IMR-90 (cell line): ENCODE measurements around the gene NIPAL4. TPM values are rescaled to one million over a fixed set of nuclear protein-coding genes. Genes with fewer than 3 reads are reported as not detected.

Experiments used
- ATAC-seq: fragments of 200-7000 bp; cut with Tn5 transposase; 2 replicates; pipeline ENCODE4 v1.9.1; 2020; ENCODE audit warnings: low read depth, mild to moderate bottlenecking, moderate library complexity
- BruUV-seq: library from RNA; stranded (reverse); fragments of 400-500 nt; replicated peaks from 2 replicates; lab custom pipeline; 2021; lab: Mats Ljungman, UMichigan
- CTCF ChIA-PET: fragments of 300-600 bp; formaldehyde crosslinking; extraction: SDS; loops from one replicate; lab custom pipeline; 2021; ENCODE audit warnings: antibody characterized with exemption; lab: Yijun Ruan, JAX
- POLR2A ChIA-PET: fragments of 300-600 bp; sonication (Branson Sonifier 250); formaldehyde crosslinking; loops from one replicate; lab custom pipeline; 2022; ENCODE audit warnings: antibody characterized with exemption; ENCODE audit not compliant: unreplicated experiment; lab: Charles Lee
- DNase-seq: peaks from one replicate; pipeline ENCODE4 v3.0.0; 2013
- H2AFZ ChIP-seq: replicated peaks from 2 replicates; pipeline ENCODE3; 2013; ENCODE audit warnings: low read length, mild to moderate bottlenecking; ENCODE audit not compliant: poor library complexity
- H2AK5ac ChIP-seq: 2 replicates; pipeline ENCODE4 v1.6.1; 2013; ENCODE audit warnings: low read depth, low read length, inconsistent platforms
- H2AK9ac ChIP-seq: replicated peaks from 2 replicates; pipeline ENCODE3; 2013; ENCODE audit warnings: mild to moderate bottlenecking, low read depth, low read length, moderate library complexity; ENCODE audit not compliant: poor library complexity
- H2BK120ac ChIP-seq: 2 replicates; pipeline ENCODE4 v1.6.1; 2013; ENCODE audit warnings: low read depth, low read length, inconsistent platforms
- H2BK15ac ChIP-seq: 3 replicates; pipeline ENCODE4 v1.6.1; 2013; ENCODE audit warnings: low read depth, low read length, inconsistent platforms
- H2BK20ac ChIP-seq: 2 replicates; pipeline ENCODE4 v1.6.1; 2013; ENCODE audit warnings: low read depth, mild to moderate bottlenecking, inconsistent platforms, low read length, moderate library complexity
- H2BK5ac ChIP-seq: 2 replicates; pipeline ENCODE4 v1.6.1; 2013; ENCODE audit warnings: mild to moderate bottlenecking, low read depth, low read length, inconsistent platforms; ENCODE audit not compliant: poor library complexity, severe bottlenecking
- H3K14ac ChIP-seq: replicated peaks from 2 replicates; pipeline ENCODE4 v1.6.1; 2013; ENCODE audit warnings: low read depth, low read length, inconsistent platforms
- H3K18ac ChIP-seq: 2 replicates; pipeline ENCODE4 v1.6.1; 2013; ENCODE audit warnings: low read depth, low read length, control low read depth
- H3K23ac ChIP-seq: 2 replicates; pipeline ENCODE4 v1.6.1; 2013; ENCODE audit warnings: low read depth, low read length, inconsistent platforms
- H3K27ac ChIP-seq: 2 replicates; pipeline ENCODE4 v1.5.1; 2013; ENCODE audit warnings: mild to moderate bottlenecking, control low read depth, low read length; ENCODE audit not compliant: insufficient read depth
- H3K27me3 ChIP-seq: 2 replicates; pipeline ENCODE4 v1.6.1; 2013; ENCODE audit warnings: low read length; ENCODE audit not compliant: control insufficient read depth, insufficient read depth
- H3K36me3 ChIP-seq: 2 replicates; pipeline ENCODE4 v1.6.1; 2013; ENCODE audit warnings: low read length, mixed read lengths; ENCODE audit not compliant: control insufficient read depth, insufficient read depth
- H3K4ac ChIP-seq: 2 replicates; pipeline ENCODE4 v1.6.1; 2013; ENCODE audit warnings: low read depth, low read length, inconsistent platforms
- H3K4me1 ChIP-seq: 2 replicates; pipeline ENCODE4 v1.6.1; 2013; ENCODE audit warnings: low read length, mixed read lengths; ENCODE audit not compliant: control insufficient read depth, insufficient read depth
- H3K4me2 ChIP-seq: 2 replicates; pipeline ENCODE4 v1.6.1; 2013; ENCODE audit warnings: low read depth, mild to moderate bottlenecking, control low read depth, low read length, moderate library complexity
- H3K4me3 ChIP-seq: 2 replicates; pipeline ENCODE4 v1.5.1; 2013; ENCODE audit warnings: low read depth, mild to moderate bottlenecking, control low read depth, low read length, moderate library complexity; ENCODE audit not compliant: insufficient read depth
- H3K56ac ChIP-seq: 2 replicates; pipeline ENCODE4 v1.6.1; 2013; ENCODE audit warnings: low read length, inconsistent platforms; ENCODE audit not compliant: insufficient read depth; ENCODE audit errors: extremely low read depth
- H3K79me1 ChIP-seq, 2 experiments: 2 replicates each; pipeline ENCODE4 v1.6.1; 2013; ENCODE audit warnings: low read length in 2 of 2, inconsistent platforms in 1 of 2, low read depth in 1 of 2
- H3K9ac ChIP-seq: 2 replicates; pipeline ENCODE4 v1.6.1; 2013; ENCODE audit warnings: low read depth, low read length, control low read depth
- H3K9me1 ChIP-seq: 2 replicates; pipeline ENCODE4 v1.6.1; 2013; ENCODE audit warnings: low read length, inconsistent platforms; ENCODE audit not compliant: insufficient read depth
- H3K9me3 ChIP-seq: 2 replicates; pipeline ENCODE4 v1.6.1; 2013; ENCODE audit warnings: low read length; ENCODE audit not compliant: control insufficient read depth, insufficient read depth
- H4K20me1 ChIP-seq: 2 replicates; pipeline ENCODE4 v1.6.1; 2013; ENCODE audit warnings: low read length, inconsistent platforms; ENCODE audit not compliant: insufficient read depth
- H4K5ac ChIP-seq: 2 replicates; pipeline ENCODE4 v1.6.1; 2013; ENCODE audit warnings: mild to moderate bottlenecking, low read depth, low read length, control low read depth
- H4K8ac ChIP-seq, 2 experiments: 2 replicates each; pipeline ENCODE4 v1.6.1; 2013; ENCODE audit warnings: low read depth in 2 of 2, low read length in 2 of 2, control low read depth in 1 of 2, inconsistent platforms in 1 of 2
- H4K91ac ChIP-seq: 2 replicates; pipeline ENCODE4 v1.6.1; 2013; ENCODE audit warnings: low read depth, low read length, inconsistent platforms; ENCODE audit not compliant: insufficient read depth
- BHLHE40 ChIP-seq: fragments of 150-350 bp; IDR thresholded peaks from 2 replicates; pipeline ENCODE4 v1.6.1; 2016; ENCODE audit warnings: mild to moderate bottlenecking, low read depth, low read length
- MAFK ChIP-seq: IDR thresholded peaks from 2 replicates; pipeline ENCODE4 v1.6.1; 2012; ENCODE audit warnings: low read depth, low read length, improper control_type of control experiment
- MXI1 ChIP-seq: IDR thresholded peaks from 2 replicates; pipeline ENCODE4 v1.6.1; 2012; ENCODE audit warnings: low read depth, mild to moderate bottlenecking, low read length, moderate library complexity, borderline replicate concordance
- RCOR1 ChIP-seq: IDR thresholded peaks from 2 replicates; pipeline ENCODE4 v1.6.1; 2012; ENCODE audit warnings: mild to moderate bottlenecking, low read length, improper control_type of control experiment; ENCODE audit not compliant: insufficient replicate concordance
- RFX5 ChIP-seq: IDR thresholded peaks from 2 replicates; pipeline ENCODE4 v1.8.0; 2012; ENCODE audit warnings: low read depth, mild to moderate bottlenecking, low read length, moderate library complexity
- WGBS, 2 experiments: methylation state at CpG; one replicate each; pipeline versions ENCODE4 v1.1.5 to v1.1.7; 2013; ENCODE audit warnings: missing lambda C conversion rate in 2 of 2; ENCODE audit not compliant: insufficient read length in 1 of 2; ENCODE audit errors: extremely low coverage in 2 of 2; 5-methylcytosine and 5-hydroxymethylcytosine counted together
- dilution Hi-C: fragments of 300-500 bp; cut with HindIII; formaldehyde crosslinking; loops from one replicate; pipeline ENCODE4 v1.14.3; 2018; ENCODE audit warnings: low sequenced_read_pairs; ENCODE audit not compliant: unreplicated experiment
- in situ Hi-C: fragments of 300-500 bp; cut with MboI; formaldehyde crosslinking; loops from 3 replicates; pipeline ENCODE4 v1.14.3; 2019; ENCODE audit warnings: low sequenced_read_pairs, inconsistent platforms, mixed read lengths
- intact Hi-C: fragments of 100-400 bp; cut with micrococcal nuclease; formaldehyde crosslinking; loops from 2 replicates; pipeline ENCODE4 v1.10.0; 2022
- polyA plus RNA-seq, 3 experiments: library from polyadenylated mRNA; depleted of rRNA; stranded (reverse); fragments of >200 nt; gene quantifications; 2 replicates each; pipeline ENCODE4 v1.2.3, GENCODE V29; 2012; ENCODE audit warnings: low replicate concordance in 1 of 3
- total RNA-seq: library from RNA; depleted of rRNA; stranded (reverse); fragments of >200 nt; gene quantifications from 2 replicates; pipeline ENCODE4 v1.2.3, GENCODE V29; 2012
- TF ChIP-seq, protein P1 (sequence below): fragments of 150-350 bp; IDR thresholded peaks from 2 replicates; pipeline ENCODE4 v1.6.1; 2017; ENCODE audit warnings: mild to moderate bottlenecking, antibody characterized with exemption, low read length, low read depth
- TF ChIP-seq, protein P2 (sequence below): conservative IDR thresholded peaks from 2 replicates; pipeline ENCODE4 v1.5.1; 2012; ENCODE audit warnings: mild to moderate bottlenecking, low read depth, low read length, improper control_type of control experiment

Gene NIPAL4
- total and polyA plus RNA-seq, 2 of the 4 experiments (the other 2 are of a cell fraction): 0.18 to 0.39 TPM

DNA sequence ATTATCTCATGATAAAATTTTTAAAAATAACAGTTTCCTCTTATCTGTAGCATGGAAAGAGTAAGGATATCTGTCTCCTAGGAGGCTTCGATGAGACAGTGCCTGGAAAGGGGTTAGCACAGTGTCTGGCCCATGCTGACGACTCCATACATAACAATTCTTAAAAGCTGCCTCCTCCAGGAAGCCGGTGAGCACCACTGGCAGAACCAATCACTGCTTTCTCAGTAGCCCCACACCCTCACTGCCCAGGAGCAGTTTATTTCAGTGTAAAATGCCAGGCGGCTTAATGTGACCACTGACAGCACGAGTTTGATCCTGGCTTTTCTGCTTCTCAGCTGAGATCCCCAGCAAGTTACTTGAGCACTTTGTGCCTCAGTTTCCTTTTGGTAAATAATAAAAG, 1.2 kb upstream of the NIPAL4 start:
- H3K9me1 ChIP-seq: peaks cover 10% of the 10 kb centered on the region
- WGBS, 2 experiments: 60% methylated on average over 1 of the region's 5 CpGs; no CpG with 5 or more reads in 1 of the 2 experiments
- intact Hi-C loops: no loop called here
- H3K27ac ChIP-seq: no peak overlapping the region
- H3K14ac ChIP-seq: no peak overlapping the region
- CTCF ChIA-PET: no interaction called here
- H2AFZ ChIP-seq: no peak overlapping the region
- no peaks in the 10 kb centered on the region for H3K9me3 ChIP-seq
- DNase-seq (no peak), ATAC-seq (no peak)
- POLR2A ChIA-PET: no interaction called here
- H2BK20ac ChIP-seq: no peak overlapping the region
- no peak overlapping the region; the same call in 1 of the 2 replicates for H3K23ac ChIP-seq
- H3K4me1 ChIP-seq: peaks cover 4% of the 10 kb centered on the region; the same call in 1 of the 2 replicates
- no peak overlapping the region for H4K8ac ChIP-seq
- in situ Hi-C loops: no loop called here
- H4K5ac ChIP-seq: no peak overlapping the region
- no peak overlapping the region for H2AK5ac ChIP-seq
- no peak overlapping the region for H2BK15ac ChIP-seq
- no peaks in the 10 kb centered on the region for H4K20me1 ChIP-seq
- H3K4me2 ChIP-seq: no peak overlapping the region
- TF ChIP-seq MXI1 (no peak), BHLHE40 (no peak), RFX5 (no peak), RCOR1 (no peak), MAFK (no peak)
- TF ChIP-seq, protein P1, sequence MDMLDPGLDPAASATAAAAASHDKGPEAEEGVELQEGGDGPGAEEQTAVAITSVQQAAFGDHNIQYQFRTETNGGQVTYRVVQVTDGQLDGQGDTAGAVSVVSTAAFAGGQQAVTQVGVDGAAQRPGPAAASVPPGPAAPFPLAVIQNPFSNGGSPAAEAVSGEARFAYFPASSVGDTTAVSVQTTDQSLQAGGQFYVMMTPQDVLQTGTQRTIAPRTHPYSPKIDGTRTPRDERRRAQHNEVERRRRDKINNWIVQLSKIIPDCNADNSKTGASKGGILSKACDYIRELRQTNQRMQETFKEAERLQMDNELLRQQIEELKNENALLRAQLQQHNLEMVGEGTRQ: no peak
- TF ChIP-seq, protein P2, sequence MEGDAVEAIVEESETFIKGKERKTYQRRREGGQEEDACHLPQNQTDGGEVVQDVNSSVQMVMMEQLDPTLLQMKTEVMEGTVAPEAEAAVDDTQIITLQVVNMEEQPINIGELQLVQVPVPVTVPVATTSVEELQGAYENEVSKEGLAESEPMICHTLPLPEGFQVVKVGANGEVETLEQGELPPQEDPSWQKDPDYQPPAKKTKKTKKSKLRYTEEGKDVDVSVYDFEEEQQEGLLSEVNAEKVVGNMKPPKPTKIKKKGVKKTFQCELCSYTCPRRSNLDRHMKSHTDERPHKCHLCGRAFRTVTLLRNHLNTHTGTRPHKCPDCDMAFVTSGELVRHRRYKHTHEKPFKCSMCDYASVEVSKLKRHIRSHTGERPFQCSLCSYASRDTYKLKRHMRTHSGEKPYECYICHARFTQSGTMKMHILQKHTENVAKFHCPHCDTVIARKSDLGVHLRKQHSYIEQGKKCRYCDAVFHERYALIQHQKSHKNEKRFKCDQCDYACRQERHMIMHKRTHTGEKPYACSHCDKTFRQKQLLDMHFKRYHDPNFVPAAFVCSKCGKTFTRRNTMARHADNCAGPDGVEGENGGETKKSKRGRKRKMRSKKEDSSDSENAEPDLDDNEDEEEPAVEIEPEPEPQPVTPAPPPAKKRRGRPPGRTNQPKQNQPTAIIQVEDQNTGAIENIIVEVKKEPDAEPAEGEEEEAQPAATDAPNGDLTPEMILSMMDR: no peak
- no peak overlapping the region for H3K4me3 ChIP-seq
- dilution Hi-C loops: no loop called here
- no peak overlapping the region for H2AK9ac ChIP-seq
- no peaks in the 10 kb centered on the region for H3K79me1 ChIP-seq
- no peak overlapping the region for H2BK5ac ChIP-seq
- no peak overlapping the region for H3K18ac ChIP-seq
- H4K91ac ChIP-seq: no peak overlapping the region
- no peak overlapping the region for H3K4ac ChIP-seq
- H3K56ac ChIP-seq: no peak overlapping the region
- no peak overlapping the region for H3K9ac ChIP-seq
- no peak overlapping the region for H2BK120ac ChIP-seq
- BruUV-seq: no TSS peak
- H3K36me3 ChIP-seq: no peaks in the 10 kb centered on the region
- peaks cover 5% of the 10 kb centered on the region; the same call in 1 of the 2 replicates for H3K27me3 ChIP-seq
